Ureter (tissue), 1 donor: ENCODE results near the gene C18orf32. TPM values are rescaled to one million over a fixed set of nuclear protein-coding genes. Genes with fewer than 3 reads are reported as not detected.
A peak's percentile ranks its signal among the peaks of the same experiment; 100 is the strongest.
"Not testable (repeated sequence)": the region's sequence is repeated elsewhere in the genome, so short reads cannot be mapped to it uniquely, and the experiment has no call there.

Source experiments
- DNase-seq: peaks from one replicate; pipeline ENCODE4 v3.0.0-alpha.2; 2020; ENCODE audit warnings: low spot score
- total RNA-seq: library from RNA; stranded (reverse); gene quantifications from one replicate; pipeline ENCODE4 v1.2.4, GENCODE V29; 2023
- donor health status: DM: yes; HTN: yes; CAD: no.

C18orf32 gene
- 37.9 TPM for total RNA-seq

GRCh38 chr18:49486953-49487710 lies at the start of gene C18orf32:
Gene C18orf32 (minus strand): TSS chr18:49487234. CDS start chr18:49483748, 3,486 bp downstream.
- DNase-seq: peak; percentile 95

- DNase-seq: no peak
These were observed 48.0 kb upstream of the C18orf32 start for GRCh38 chr18:49534846-49535601.

GRCh38 chr18:49531678-49532153 lies 44.7 kb upstream of the C18orf32 start:
- peak; percentile 40 for DNase-seq

GRCh38 chr18:49529596-49529995 lies 42.6 kb upstream of the C18orf32 start:
- DNase-seq: peak; percentile 1

GRCh38 chr18:49527631-49528327 lies 40.7 kb upstream of the C18orf32 start:
- peak; percentile 8 for DNase-seq

GRCh38 chr18:49525981-49526380 lies 38.9 kb upstream of the C18orf32 start:
- DNase-seq: peak; percentile 5

- DNase-seq: no peak
These were observed 37.9 kb upstream of the C18orf32 start for GRCh38 chr18:49524951-49525350.

GRCh38 chr18:49524349-49524748 lies 37.3 kb upstream of the C18orf32 start:
- DNase-seq: peak; percentile 6

- not testable (repeated sequence) for DNase-seq
These were observed 36.6 kb upstream of the C18orf32 start for GRCh38 chr18:49523580-49524093.

GRCh38 chr18:49521216-49521835 lies 34.3 kb upstream of the C18orf32 start:
- DNase-seq: no peak

GRCh38 chr18:49520661-49521145 lies 33.7 kb upstream of the C18orf32 start:
- no peak for DNase-seq

- peak; percentile 26 for DNase-seq
These were observed 32.3 kb upstream of the C18orf32 start for GRCh38 chr18:49519101-49519971.

GRCh38 chr18:49517483-49517882 lies 30.4 kb upstream of the C18orf32 start:
- DNase-seq: no peak

- DNase-seq: peak; percentile 9
These were observed 28.5 kb upstream of the C18orf32 start for GRCh38 chr18:49515516-49515915.

- DNase-seq: not testable (repeated sequence)
These were observed 28.0 kb upstream of the C18orf32 start for GRCh38 chr18:49515003-49515402.

GRCh38 chr18:49514577-49514976 lies 27.5 kb upstream of the C18orf32 start:
- no peak for DNase-seq

- not testable (repeated sequence) for DNase-seq
These were observed 25.8 kb upstream of the C18orf32 start for GRCh38 chr18:49512876-49513275.

GRCh38 chr18:49510393-49511115 lies 23.5 kb upstream of the C18orf32 start:
- no peak for DNase-seq

- DNase-seq: not testable (repeated sequence)
These were observed 19.4 kb upstream of the C18orf32 start for GRCh38 chr18:49506438-49506837.

- DNase-seq: no peak
These were observed 16.9 kb upstream of the C18orf32 start for GRCh38 chr18:49503931-49504330.
